ENCODE results near the gene MRFAP1. TPM values are rescaled to one million over a fixed set of nuclear protein-coding genes. Genes with fewer than 3 reads are reported as not detected.

Gene MRFAP1
- total and polyA plus RNA-seq, 2 donors (not counting 1 experiment from before 2014, with no cell fraction given), result 54.8 to 113 TPM

GRCh38 chr4:6619466-6620255, 20.8 kb upstream of the MRFAP1 start:
- no peak overlapping the region for H3K4me2 ChIP-seq (replicated peaks; ENCODE audit: low read depth, low read length, poor library complexity, severe bottlenecking)
- no peaks in the 10 kb centered on the region for H3K4me1 ChIP-seq (ENCODE audit: control insufficient read depth in 2 of 2, insufficient read depth in 2 of 2, low read length in 2 of 2)
- no peaks in the 10 kb centered on the region for H3K27me3 ChIP-seq (replicated peaks in 1 of 4; ENCODE audit: control extremely low read depth in 1 of 4, control insufficient read depth in 3 of 4, insufficient read depth in 4 of 4, low read length in 3 of 4)
- ChIA-PET CTCF (no interaction called here), POLR2A (interaction anchor here (0.5 kb wide), 1 partner anchor 83 kb away, joined by 3 read pairs; no protein-coding TSS in a partner anchor)
- peaks cover 0 to 44% of the 10 kb centered on the region in 2 experiments for H3K36me3 ChIP-seq (replicated peaks in 1 of 2; ENCODE audit: control extremely low read depth in 1 of 2, control insufficient read depth in 1 of 2, extremely low read depth in 1 of 2, insufficient read depth in 2 of 2, low read length in 1 of 2)
- no peaks in the 10 kb centered on the region for H3K79me2 ChIP-seq (ENCODE audit: control insufficient read depth, insufficient read depth, low read length)
- Mint-ChIP-seq H3K9me3 (ENCODE audit: insufficient read depth) (no peaks in the 10 kb centered on the region), H3K27me3 (no peaks in the 10 kb centered on the region), H3K4me3 (no peak overlapping the region), H3K4me1 (no peaks in the 10 kb centered on the region), H3K27ac (no peak overlapping the region)
- TF ChIP-seq CTCF (IDR thresholded peaks at IDR 0.05) (no peak), EZH2 (IDR thresholded peaks at IDR 0.05; ENCODE audit: borderline replicate concordance, insufficient read depth, low read depth, low read length, poor library complexity, severe bottlenecking) (no peak)
- WGBS (ENCODE audit: insufficient coverage), result 97% methylated on average over 23 of the region's 24 CpGs
- no peak for ATAC-seq (ENCODE audit: low read depth)
- peaks cover 0 to 5% (median 0%) of the 10 kb centered on the region in 3 donors for H3K9me3 ChIP-seq (ENCODE audit: control extremely low read depth in 1 of 3, control insufficient read depth in 2 of 3, insufficient read depth in 1 of 3, low read length in 2 of 3)
- no peak for DNase-seq
- H3K27ac ChIP-seq (ENCODE audit: low read length in 2 of 2), result no peak overlapping the region
- intact Hi-C loops (cut with micrococcal nuclease), result no loop called here
- H4K20me1 ChIP-seq (ENCODE audit: control insufficient read depth, insufficient read depth, low read length, poor library complexity, severe bottlenecking), result no peaks in the 10 kb centered on the region
- no peak overlapping the region for H3K4me3 ChIP-seq (ENCODE audit: control extremely low read depth in 1 of 5, extremely low read depth in 1 of 5, insufficient read depth in 1 of 5, low read depth in 2 of 5, low read length in 4 of 5)
- no peak overlapping the region for H3K9ac ChIP-seq (ENCODE audit: low read length)
- H2AFZ ChIP-seq (ENCODE audit: insufficient read depth, low read depth, low read length, poor library complexity, severe bottlenecking), result no peak overlapping the region

- no peaks in the 10 kb centered on the region for H3K27me3 ChIP-seq (replicated peaks in 1 of 4; ENCODE audit: control extremely low read depth in 1 of 4, control insufficient read depth in 3 of 4, insufficient read depth in 4 of 4, low read length in 3 of 4)
- H3K36me3 ChIP-seq (replicated peaks in 1 of 2; ENCODE audit: control extremely low read depth in 1 of 2, control insufficient read depth in 1 of 2, extremely low read depth in 1 of 2, insufficient read depth in 2 of 2, low read length in 1 of 2), result peaks cover 0 to 38% of the 10 kb centered on the region in 2 experiments
- 96% methylated on average over 9 of the region's 10 CpGs for WGBS (ENCODE audit: insufficient coverage)
- ATAC-seq (ENCODE audit: low read depth) (no peak), DNase-seq (no peak)
- H3K27ac ChIP-seq (ENCODE audit: low read length in 2 of 2), result no peak overlapping the region
- Mint-ChIP-seq H3K9me3 (ENCODE audit: insufficient read depth) (no peaks in the 10 kb centered on the region), H3K4me3 (no peak overlapping the region), H3K27me3 (no peaks in the 10 kb centered on the region), H3K27ac (no peak overlapping the region), H3K4me1 (no peaks in the 10 kb centered on the region)
- H3K4me1 ChIP-seq (ENCODE audit: control insufficient read depth in 2 of 2, insufficient read depth in 2 of 2, low read length in 2 of 2), result no peaks in the 10 kb centered on the region
- ChIA-PET POLR2A (no interaction called here), CTCF (no interaction called here)
- no peak overlapping the region for H3K4me2 ChIP-seq (replicated peaks; ENCODE audit: low read depth, low read length, poor library complexity, severe bottlenecking)
- H3K9ac ChIP-seq (ENCODE audit: low read length), result no peak overlapping the region
- no peak overlapping the region for H3K4me3 ChIP-seq (ENCODE audit: control extremely low read depth in 1 of 5, extremely low read depth in 1 of 5, insufficient read depth in 1 of 5, low read depth in 2 of 5, low read length in 4 of 5)
- H2AFZ ChIP-seq (ENCODE audit: insufficient read depth, low read depth, low read length, poor library complexity, severe bottlenecking), result no peak overlapping the region
- intact Hi-C loops (cut with micrococcal nuclease), result no loop called here
- H3K79me2 ChIP-seq (ENCODE audit: control insufficient read depth, insufficient read depth, low read length), result no peaks in the 10 kb centered on the region
- no peaks in the 10 kb centered on the region for H4K20me1 ChIP-seq (ENCODE audit: control insufficient read depth, insufficient read depth, low read length, poor library complexity, severe bottlenecking)
- H3K9me3 ChIP-seq (ENCODE audit: control extremely low read depth in 1 of 3, control insufficient read depth in 2 of 3, insufficient read depth in 1 of 3, low read length in 2 of 3), result peaks cover 0 to 5% (median 0%) of the 10 kb centered on the region in 3 donors
- TF ChIP-seq CTCF (IDR thresholded peaks at IDR 0.05), result no peak
- TF ChIP-seq EZH2 (IDR thresholded peaks at IDR 0.05; ENCODE audit: borderline replicate concordance, insufficient read depth, low read depth, low read length, poor library complexity, severe bottlenecking), result no peak
Measured at GRCh38 chr4:6620296-6620695, 20.2 kb upstream of the MRFAP1 start.

Data from B cell (primary cell).